ENCODE results near the gene C17orf58. TPM values are rescaled to one million over a fixed set of nuclear protein-coding genes. Genes with fewer than 3 reads are reported as not detected.

The C17orf58 gene
- total RNA-seq, 2 donors from 2014 or later: 7.3 to 7.5 TPM

GRCh38 chr17:67942810-67943209 is 53.5 kb downstream of the C17orf58 start:
- peaks cover 59% of the 10 kb centered on the region for H3K36me3 ChIP-seq

More at GRCh38 chr17:67942810-67943209, 53.5 kb downstream of the C17orf58 start:
- Histone ChIP-seq H3K27ac (no peak overlapping the region), H3K27me3 (replicated peaks; ENCODE audit: insufficient read depth) (no peaks in the 10 kb centered on the region), H3K4me3 (no peak overlapping the region), H3K9me3 (no peaks in the 10 kb centered on the region), H3K4me1 (ENCODE audit: control insufficient read depth in 1 of 2, low read depth in 2 of 2) (no peaks in the 10 kb centered on the region)
- ATAC-seq (ENCODE audit: insufficient number of reproducible peaks, low FRiP score, low read depth) (no peak), DNase-seq (ENCODE audit: low spot score) (no peak)
- TF ChIP-seq CTCF (IDR thresholded peaks at IDR 0.05): no peak

Other genes with a start within 250 kb of the C17orf58 start
- 10 to 100 TPM; 53.3 to 77.3 TPM for gene BPTF, start 171.0 kb downstream of the C17orf58 start, total RNA-seq
- 10 to 100 TPM; 11.9 to 29.9 TPM for gene KPNA2, start 39.3 kb upstream of the C17orf58 start, total RNA-seq

All from thoracic aorta (tissue), 2 donors.